Tibial nerve (tissue), 3 donors: Measurements from ENCODE around the gene VN1R4.
"Not testable (repeated sequence)": the region's sequence is repeated elsewhere in the genome, so short reads cannot be mapped to it uniquely, and the experiment has no call there.

Experiments
- POLR2A ChIP-seq, 2 donors: fragments of 450-650 bp; IDR thresholded peaks; one replicate each; pipeline ENCODE4 v1.6.1; 2017; ENCODE audit warnings: antibody characterized with exemption in 2 of 2, mild to moderate bottlenecking in 2 of 2, moderate library complexity in 2 of 2
- TF ChIP-seq, protein P1 (sequence below), 5 experiments: fragments of 200-600 bp in 3 of 5; fragments of 450-650 bp in 2 of 5; sonication (generic) in 3 of 5; IDR thresholded peaks; one replicate each; pipeline ENCODE4 v1.5.1; 2016 to 2019; ENCODE audit warnings: antibody characterized with exemption in 5 of 5, mild to moderate bottlenecking in 3 of 5, moderate library complexity in 2 of 5

GRCh38 chr19:53301341-53301740 lies 33.8 kb upstream of the VN1R4 start:
- TF ChIP-seq, protein P1, sequence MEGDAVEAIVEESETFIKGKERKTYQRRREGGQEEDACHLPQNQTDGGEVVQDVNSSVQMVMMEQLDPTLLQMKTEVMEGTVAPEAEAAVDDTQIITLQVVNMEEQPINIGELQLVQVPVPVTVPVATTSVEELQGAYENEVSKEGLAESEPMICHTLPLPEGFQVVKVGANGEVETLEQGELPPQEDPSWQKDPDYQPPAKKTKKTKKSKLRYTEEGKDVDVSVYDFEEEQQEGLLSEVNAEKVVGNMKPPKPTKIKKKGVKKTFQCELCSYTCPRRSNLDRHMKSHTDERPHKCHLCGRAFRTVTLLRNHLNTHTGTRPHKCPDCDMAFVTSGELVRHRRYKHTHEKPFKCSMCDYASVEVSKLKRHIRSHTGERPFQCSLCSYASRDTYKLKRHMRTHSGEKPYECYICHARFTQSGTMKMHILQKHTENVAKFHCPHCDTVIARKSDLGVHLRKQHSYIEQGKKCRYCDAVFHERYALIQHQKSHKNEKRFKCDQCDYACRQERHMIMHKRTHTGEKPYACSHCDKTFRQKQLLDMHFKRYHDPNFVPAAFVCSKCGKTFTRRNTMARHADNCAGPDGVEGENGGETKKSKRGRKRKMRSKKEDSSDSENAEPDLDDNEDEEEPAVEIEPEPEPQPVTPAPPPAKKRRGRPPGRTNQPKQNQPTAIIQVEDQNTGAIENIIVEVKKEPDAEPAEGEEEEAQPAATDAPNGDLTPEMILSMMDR (IDR thresholded peaks at IDR 0.05): not testable (repeated sequence)
- not testable (repeated sequence) for TF ChIP-seq POLR2A (IDR thresholded peaks at IDR 0.05)
